Upper lobe of right lung (tissue), 1 donor: ENCODE results near the gene KCTD19. TPM values are rescaled to one million over a fixed set of nuclear protein-coding genes. Genes with fewer than 3 reads are reported as not detected.

Experiments used
- ATAC-seq: fragments of 200-7000 bp; cut with Tn5 transposase; one replicate; pipeline ENCODE4 v1.9.1; 2020; ENCODE audit warnings: mild to moderate bottlenecking, moderate library complexity
- DNase-seq: peaks from one replicate; pipeline ENCODE4 v3.0.0-alpha.2; 2020
- H3K27ac ChIP-seq: fragments of 200-600 bp; one replicate; pipeline ENCODE4 v1.8.0; 2022
- H3K27me3 ChIP-seq: fragments of 200-600 bp; one replicate; pipeline ENCODE4 v1.8.0; 2022; ENCODE audit warnings: mild to moderate bottlenecking
- H3K36me3 ChIP-seq: fragments of 200-600 bp; one replicate; pipeline ENCODE4 v1.8.0; 2022
- H3K4me1 ChIP-seq: fragments of 200-600 bp; one replicate; pipeline ENCODE4 v1.8.0; 2022
- H3K4me3 ChIP-seq: fragments of 200-600 bp; one replicate; pipeline ENCODE4 v1.8.0; 2022; ENCODE audit warnings: mild to moderate bottlenecking
- H3K9me3 ChIP-seq: fragments of 200-600 bp; one replicate; pipeline ENCODE4 v1.8.0; 2022
- CTCF ChIP-seq: fragments of 200-600 bp; IDR thresholded peaks from one replicate; pipeline ENCODE4 v1.8.0; 2022; ENCODE audit warnings: antibody characterized with exemption
- intact Hi-C: fragments of 100-400 bp; cut with DNase I; formaldehyde crosslinking; loops from one replicate; pipeline ENCODE4 v1.11.0; 2022
- total RNA-seq: library from RNA; stranded (reverse); fragmentation: NEBNext Ultra II Directional; extraction: Animal tissue kit (Norgen Biotek cat#: 25700); gene quantifications from one replicate; pipeline ENCODE4 v1.2.1, GENCODE V29; 2021
- donor health status: DM: no; HTN: yes; CAD: no; lungs with severe emphysema.

The KCTD19 gene
- total RNA-seq, 1 donor from 2014 or later, result 1.4 TPM

GRCh38 chr16:67241008-67241900 is 85.3 kb downstream of the KCTD19 start:
- Histone ChIP-seq H3K4me3 (no peak overlapping the region), H3K4me1 (peaks cover 67% of the 10 kb centered on the region), H3K9me3 (no peaks in the 10 kb centered on the region), H3K36me3 (peaks cover 38% of the 10 kb centered on the region), H3K27me3 (no peaks in the 10 kb centered on the region), H3K27ac (peak overlapping the region; percentile 83)
- ATAC-seq (peak; percentile 67), DNase-seq (peak; percentile 93)
- TF ChIP-seq CTCF, result no peak
- intact Hi-C loops, result no loop called here

- Histone ChIP-seq H3K4me3 (no peak overlapping the region), H3K27ac (peak overlapping the region; percentile 83), H3K27me3 (no peaks in the 10 kb centered on the region), H3K9me3 (no peaks in the 10 kb centered on the region), H3K4me1 (peaks cover 62% of the 10 kb centered on the region), H3K36me3 (peaks cover 46% of the 10 kb centered on the region)
- ATAC-seq (peak; percentile 72), DNase-seq (peak; percentile 87)
- intact Hi-C loops, result no loop called here
- TF ChIP-seq CTCF, result no peak
Measured at GRCh38 chr16:67240506-67240905, 86.0 kb downstream of the KCTD19 start.

Other genes with a start within 250 kb of the KCTD19 start
- gene PHAF1, start 216.8 kb downstream of the KCTD19 start, total RNA-seq, result 16.4 TPM
- 19.3 TPM for gene B3GNT9, start 175.7 kb downstream of the KCTD19 start, total RNA-seq
- 24.1 TPM for gene TRADD, start 166.8 kb downstream of the KCTD19 start, total RNA-seq
- 34.1 TPM for gene FBXL8, start 166.8 kb downstream of the KCTD19 start, total RNA-seq
- gene HSF4, start 162.0 kb downstream of the KCTD19 start, total RNA-seq, result 87.8 TPM
- 59.7 TPM for gene NOL3, start 156.2 kb downstream of the KCTD19 start, total RNA-seq
- gene MATCAP1, start 142.8 kb downstream of the KCTD19 start, total RNA-seq, result 28.4 TPM
- gene EXOC3L1, start 136.6 kb downstream of the KCTD19 start, total RNA-seq, result 17.1 TPM
- 68.2 TPM for gene E2F4, start 134.6 kb downstream of the KCTD19 start, total RNA-seq
- 17.5 TPM for gene ELMO3, start 127.6 kb downstream of the KCTD19 start, total RNA-seq
- 39.3 TPM for gene TMEM208, start 99.6 kb downstream of the KCTD19 start, total RNA-seq
- gene FHOD1, start 79.3 kb downstream of the KCTD19 start, total RNA-seq, result 94.9 TPM
- gene SLC9A5, start 77.8 kb downstream of the KCTD19 start, total RNA-seq, result 2.4 TPM
- 16.2 TPM for gene PLEKHG4, start 47.2 kb downstream of the KCTD19 start, total RNA-seq
- 27.4 TPM for gene LRRC36, start 74 bp upstream of the KCTD19 start, total RNA-seq
- gene TPPP3, start 66.8 kb upstream of the KCTD19 start, total RNA-seq, result 29.7 TPM
- 11.1 TPM for gene ZDHHC1, start 89.7 kb upstream of the KCTD19 start, total RNA-seq
- 2.2 TPM for gene HSD11B2, start 104.4 kb upstream of the KCTD19 start, total RNA-seq
- 143 TPM for gene ATP6V0D1, start 154.4 kb upstream of the KCTD19 start, total RNA-seq
- 4.9 TPM for gene AGRP, start 156.8 kb upstream of the KCTD19 start, total RNA-seq
- 133 TPM for gene RIPOR1, start 202.1 kb upstream of the KCTD19 start, total RNA-seq
- gene CTCF, start 235.8 kb upstream of the KCTD19 start, total RNA-seq, result 36.0 TPM